Stimulated activated CD4-positive, alpha-beta T cell treated with anti-CD3 and anti-CD28 coated beads, Interleukin-15, amount 100 ng/mL, for 1 hour (primary cell): ENCODE data around the gene ZNF93.
"Not testable (repeated sequence)": the region's sequence is repeated elsewhere in the genome, so short reads cannot be mapped to it uniquely, and the experiment has no call there.

Experiments used
- DNase-seq, 2 donors: peaks; one replicate each; pipeline ENCODE4 v3.0.0-alpha.2; 2020; ENCODE audit warnings: low read depth in 1 of 2, low spot score in 1 of 2

The ZNF93 gene

GRCh38 chr19:19900729-19901444 lies at the start of gene ZNF93:
ZNF93 (plus strand) TSS chr19:19900946; CDS start chr19:19901089, 143 bp downstream.
- peak; percentile 69 to 77 for DNase-seq

- not testable (repeated sequence) for DNase-seq
Measured at GRCh38 chr19:19851740-19852139, 49.0 kb upstream of the ZNF93 start.

- no peak for DNase-seq
Measured at GRCh38 chr19:19858751-19859150, 42.0 kb upstream of the ZNF93 start.

- DNase-seq, result no peak
Measured at GRCh38 chr19:19860756-19861390, 39.9 kb upstream of the ZNF93 start.

GRCh38 chr19:19865750-19866610 lies 34.8 kb upstream of the ZNF93 start, which contains the start of gene ZNF253:
ZNF253 (plus strand) TSS chr19:19865882; CDS start chr19:19865997, 115 bp downstream.
- peak; percentile 82 to 88 for DNase-seq

- peak in 1 of 2 donors; percentile 9 for DNase-seq
Measured at GRCh38 chr19:19866611-19867248, 34.0 kb upstream of the ZNF93 start.

- DNase-seq, result not testable (repeated sequence)
Measured at GRCh38 chr19:19870086-19870485, 30.7 kb upstream of the ZNF93 start.

GRCh38 chr19:19871932-19872331 lies 28.8 kb upstream of the ZNF93 start:
- DNase-seq, result no peak

- no peak for DNase-seq
Measured at GRCh38 chr19:19873381-19873780, 27.4 kb upstream of the ZNF93 start.

- DNase-seq, result no peak
Measured at GRCh38 chr19:19877724-19878123, 23.0 kb upstream of the ZNF93 start.

- DNase-seq, result no peak
Measured at GRCh38 chr19:19884583-19884982, 16.2 kb upstream of the ZNF93 start.

GRCh38 chr19:19892055-19892941 lies 8.4 kb upstream of the ZNF93 start:
- DNase-seq, result not testable (repeated sequence)

- no peak for DNase-seq
Measured at GRCh38 chr19:19900139-19900728, 512 bp upstream of the ZNF93 start.

GRCh38 chr19:19907551-19907950 lies 6.8 kb downstream of the ZNF93 start:
- DNase-seq, result not testable (repeated sequence)

GRCh38 chr19:19909654-19910053 lies 8.9 kb downstream of the ZNF93 start:
- no peak for DNase-seq

GRCh38 chr19:19911150-19911549 lies 10.4 kb downstream of the ZNF93 start:
- no peak for DNase-seq

GRCh38 chr19:19914596-19914995 lies 13.8 kb downstream of the ZNF93 start:
- no peak for DNase-seq

GRCh38 chr19:19930417-19930816 lies 29.7 kb downstream of the ZNF93 start:
- not testable (repeated sequence) for DNase-seq

- not testable (repeated sequence) for DNase-seq
Measured at GRCh38 chr19:19933432-19934314, 32.9 kb downstream of the ZNF93 start.
